GM10248 (cell line): ENCODE results near the gene PADI1.

Source experiments
- CTCF ChIA-PET: fragments of 300-600 bp; sonication (Branson Sonifier 250); formaldehyde crosslinking; extraction: SDS; loops from one replicate; lab custom pipeline; 2021; ENCODE audit warnings: antibody characterized with exemption; lab: Yijun Ruan, JAX
- POLR2A ChIA-PET: fragments of 350-650 bp; sonication (Branson Sonifier 250); formaldehyde crosslinking; extraction: SDS; loops from one replicate; lab custom pipeline; 2020; ENCODE audit warnings: antibody characterized with exemption; lab: Yijun Ruan, JAX
- DNase-seq: peaks from one replicate; pipeline ENCODE4 v3.0.0; 2012; ENCODE audit errors: extremely low spot score
- CTCF ChIP-seq: IDR thresholded peaks from 2 replicates; pipeline ENCODE4 v1.5.1; 2012; ENCODE audit warnings: mild to moderate bottlenecking, low read depth; ENCODE audit errors: extremely low read depth, missing control alignments, control extremely low read depth

Gene PADI1

GRCh38 chr1:17168091-17168876 lies 36.6 kb upstream of the PADI1 start:
- CTCF ChIA-PET, result interaction anchor here (0.6 kb wide), 1 partner anchor 543 kb away, joined by 3 read pairs; no protein-coding TSS in a partner anchor
- DNase-seq, result no peak
- POLR2A ChIA-PET, result no interaction called here
- TF ChIP-seq CTCF, result no peak

- DNase-seq, result no peak
- ChIA-PET CTCF (interaction anchor here (1.5 kb wide), 1 partner anchor 45 kb away, joined by 3 read pairs; no protein-coding TSS in a partner anchor), POLR2A (no interaction called here)
- no peak for TF ChIP-seq CTCF
Measured at GRCh38 chr1:17170571-17170970, 34.4 kb upstream of the PADI1 start.

- no peak for DNase-seq
- CTCF ChIA-PET, result no interaction called here
- POLR2A ChIA-PET, result no interaction called here
- no peak for TF ChIP-seq CTCF
Measured at GRCh38 chr1:17173217-17173616, 31.7 kb upstream of the PADI1 start.

GRCh38 chr1:17176306-17177061 lies 28.4 kb upstream of the PADI1 start:
- ChIA-PET POLR2A (no interaction called here), CTCF (no interaction called here)
- TF ChIP-seq CTCF, result no peak
- DNase-seq, result no peak

GRCh38 chr1:17177651-17178050 lies 27.3 kb upstream of the PADI1 start:
- no peak for DNase-seq
- POLR2A ChIA-PET, result no interaction called here
- CTCF ChIA-PET, result no interaction called here
- TF ChIP-seq CTCF, result no peak

- no peak for DNase-seq
- no peak for TF ChIP-seq CTCF
- CTCF ChIA-PET, result no interaction called here
- POLR2A ChIA-PET, result no interaction called here
Measured at GRCh38 chr1:17181781-17182464, 23.0 kb upstream of the PADI1 start.
